Panc1 (cell line): ENCODE results near the gene HMGCS2. TPM values are rescaled to one million over a fixed set of nuclear protein-coding genes. Genes with fewer than 3 reads are reported as not detected.

ENCODE experiments used
- ATAC-seq: fragments of 200-7000 bp; cut with Tn5 transposase; 2 replicates; pipeline ENCODE4 v1.9.1; 2020; ENCODE audit warnings: mild to moderate bottlenecking, moderate library complexity
- BruUV-seq: library from RNA; stranded (reverse); fragments of 400-500 nt; replicated peaks from 2 replicates; lab custom pipeline; 2021; lab: Mats Ljungman, UMichigan
- CTCF ChIA-PET: fragments of 300-600 bp; sonication (Branson Sonifier 250); formaldehyde crosslinking; loops from one replicate; lab custom pipeline; 2022; ENCODE audit warnings: antibody characterized with exemption; lab: Charles Lee
- POLR2A ChIA-PET: fragments of 300-600 bp; sonication (Branson Sonifier 250); formaldehyde crosslinking; loops from one replicate; lab custom pipeline; 2022; ENCODE audit warnings: antibody characterized with exemption; lab: Charles Lee
- DNase-seq: peaks from one replicate; pipeline ENCODE4 v3.0.0-alpha.2; 2010; ENCODE audit warnings: low read depth, low spot score
- H3K27ac ChIP-seq: 2 replicates; pipeline ENCODE4 v1.5.1; 2011; ENCODE audit warnings: mild to moderate bottlenecking, low read length, inconsistent platforms
- H3K27me3 ChIP-seq: fragments of 200-500 bp; sonication (Bioruptor generic); 2 replicates; pipeline ENCODE4 v1.6.0; 2014; ENCODE audit warnings: low read length, inconsistent platforms; ENCODE audit not compliant: control insufficient read depth, insufficient read depth
- H3K36me3 ChIP-seq: fragments of 200-500 bp; sonication (Bioruptor generic); 2 replicates; pipeline ENCODE4 v1.5.1; 2014; ENCODE audit warnings: inconsistent platforms, mild to moderate bottlenecking, low read length, moderate library complexity; ENCODE audit not compliant: control insufficient read depth, insufficient read depth
- H3K4me1 ChIP-seq: 2 replicates; pipeline ENCODE4 v1.5.1; 2011; ENCODE audit warnings: inconsistent platforms, mild to moderate bottlenecking, low read length, moderate library complexity; ENCODE audit not compliant: control insufficient read depth, insufficient read depth
- H3K4me3 ChIP-seq, 2 experiments: 2 replicates each; pipeline ENCODE4 v1.5.1; 2011 to 2012; ENCODE audit warnings: low read depth in 2 of 2, low read length in 2 of 2, mild to moderate bottlenecking in 2 of 2, inconsistent platforms in 1 of 2, moderate library complexity in 1 of 2
- H3K9me3 ChIP-seq: fragments of 200-500 bp; sonication (Bioruptor generic); 2 replicates; pipeline ENCODE4 v1.5.1; 2014; ENCODE audit warnings: low read depth, mild to moderate bottlenecking, inconsistent platforms, low read length, moderate library complexity; ENCODE audit not compliant: control insufficient read depth, insufficient read depth
- POLR2AphosphoS5 ChIP-seq: IDR thresholded peaks from 2 replicates; pipeline ENCODE4 v1.6.1; 2012; ENCODE audit warnings: mild to moderate bottlenecking, low read depth, low read length, moderate library complexity
- SIN3A ChIP-seq: IDR thresholded peaks from 2 replicates; pipeline ENCODE4 v1.6.1; 2012; ENCODE audit warnings: low read depth, mild to moderate bottlenecking, low read length, moderate library complexity, borderline replicate concordance; ENCODE audit not compliant: insufficient read depth
- TCF7L2 ChIP-seq: IDR thresholded peaks from 2 replicates; pipeline ENCODE4 v1.6.1; 2011; ENCODE audit warnings: mild to moderate bottlenecking, low read depth, low read length, inconsistent platforms
- in situ Hi-C: cut with HindIII; loops from 2 replicates; pipeline ENCODE4 v1.10.0; 2016; ENCODE audit warnings: low sequenced_read_pairs, low pct_unique_long_range_greater_than_20kb
- intact Hi-C: fragments of 100-400 bp; cut with micrococcal nuclease; formaldehyde crosslinking; loops from one replicate; pipeline ENCODE4 v1.10.0; 2022; ENCODE audit not compliant: unreplicated experiment
- total RNA-seq: library from RNA; stranded (reverse); gene quantifications from one replicate; pipeline ENCODE4 v1.2.1, GENCODE V29; 2021; ENCODE audit not compliant: unreplicated experiment
- TF ChIP-seq, protein P1 (sequence below), 2 experiments: IDR thresholded peaks; 2 replicates each; pipeline ENCODE4 v1.6.1; 2011 to 2012; ENCODE audit warnings: low read depth in 2 of 2, control low read depth in 1 of 2, low read length in 1 of 2, mild to moderate bottlenecking in 1 of 2, moderate library complexity in 1 of 2; ENCODE audit not compliant: insufficient read depth in 1 of 2
- TF ChIP-seq, protein P2 (sequence below): fragments of 450-650 bp; IDR thresholded peaks from 2 replicates; pipeline ENCODE4 v1.5.1; 2017; ENCODE audit warnings: mild to moderate bottlenecking

The HMGCS2 gene
- total RNA-seq, 1 experiment from 2014 or later: 0.33 TPM

DNA sequence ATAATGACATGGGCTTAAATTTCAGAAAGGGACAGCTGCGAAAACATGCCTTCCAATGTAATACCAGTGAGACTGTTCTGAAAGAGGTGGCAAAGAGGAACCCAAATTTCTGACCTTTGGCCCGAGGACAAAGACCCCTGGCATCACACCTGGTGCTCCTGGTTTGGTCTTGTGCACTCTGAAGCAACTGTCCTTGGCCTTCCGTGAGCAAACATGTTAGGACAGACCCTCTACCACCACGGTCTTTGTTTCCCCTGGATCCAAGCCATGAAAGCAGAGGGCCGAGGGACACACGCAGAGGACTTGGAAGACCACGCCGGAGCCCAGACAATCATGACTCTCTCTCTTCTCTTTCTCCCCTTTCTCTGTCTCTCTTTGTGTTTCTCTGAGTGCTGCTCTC is 36.5 kb upstream of the HMGCS2 start:
- DNase-seq (no peak), ATAC-seq (no peak)
- Histone ChIP-seq H3K4me3 (no peak overlapping the region), H3K27ac (no peak overlapping the region), H3K36me3 (no peaks in the 10 kb centered on the region), H3K9me3 (no peaks in the 10 kb centered on the region), H3K27me3 (peaks cover 24% of the 10 kb centered on the region), H3K4me1 (no peaks in the 10 kb centered on the region)
- intact Hi-C loops: no loop called here
- TF ChIP-seq, protein P1, sequence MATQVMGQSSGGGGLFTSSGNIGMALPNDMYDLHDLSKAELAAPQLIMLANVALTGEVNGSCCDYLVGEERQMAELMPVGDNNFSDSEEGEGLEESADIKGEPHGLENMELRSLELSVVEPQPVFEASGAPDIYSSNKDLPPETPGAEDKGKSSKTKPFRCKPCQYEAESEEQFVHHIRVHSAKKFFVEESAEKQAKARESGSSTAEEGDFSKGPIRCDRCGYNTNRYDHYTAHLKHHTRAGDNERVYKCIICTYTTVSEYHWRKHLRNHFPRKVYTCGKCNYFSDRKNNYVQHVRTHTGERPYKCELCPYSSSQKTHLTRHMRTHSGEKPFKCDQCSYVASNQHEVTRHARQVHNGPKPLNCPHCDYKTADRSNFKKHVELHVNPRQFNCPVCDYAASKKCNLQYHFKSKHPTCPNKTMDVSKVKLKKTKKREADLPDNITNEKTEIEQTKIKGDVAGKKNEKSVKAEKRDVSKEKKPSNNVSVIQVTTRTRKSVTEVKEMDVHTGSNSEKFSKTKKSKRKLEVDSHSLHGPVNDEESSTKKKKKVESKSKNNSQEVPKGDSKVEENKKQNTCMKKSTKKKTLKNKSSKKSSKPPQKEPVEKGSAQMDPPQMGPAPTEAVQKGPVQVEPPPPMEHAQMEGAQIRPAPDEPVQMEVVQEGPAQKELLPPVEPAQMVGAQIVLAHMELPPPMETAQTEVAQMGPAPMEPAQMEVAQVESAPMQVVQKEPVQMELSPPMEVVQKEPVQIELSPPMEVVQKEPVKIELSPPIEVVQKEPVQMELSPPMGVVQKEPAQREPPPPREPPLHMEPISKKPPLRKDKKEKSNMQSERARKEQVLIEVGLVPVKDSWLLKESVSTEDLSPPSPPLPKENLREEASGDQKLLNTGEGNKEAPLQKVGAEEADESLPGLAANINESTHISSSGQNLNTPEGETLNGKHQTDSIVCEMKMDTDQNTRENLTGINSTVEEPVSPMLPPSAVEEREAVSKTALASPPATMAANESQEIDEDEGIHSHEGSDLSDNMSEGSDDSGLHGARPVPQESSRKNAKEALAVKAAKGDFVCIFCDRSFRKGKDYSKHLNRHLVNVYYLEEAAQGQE (IDR thresholded peaks at IDR 0.05; ENCODE audit: insufficient read depth in 1 of 2, low read depth in 2 of 2, low read length in 1 of 2): no peak
- no peak for TF ChIP-seq TCF7L2
- TF ChIP-seq POLR2AphosphoS5: no peak
- TF ChIP-seq, protein P2, sequence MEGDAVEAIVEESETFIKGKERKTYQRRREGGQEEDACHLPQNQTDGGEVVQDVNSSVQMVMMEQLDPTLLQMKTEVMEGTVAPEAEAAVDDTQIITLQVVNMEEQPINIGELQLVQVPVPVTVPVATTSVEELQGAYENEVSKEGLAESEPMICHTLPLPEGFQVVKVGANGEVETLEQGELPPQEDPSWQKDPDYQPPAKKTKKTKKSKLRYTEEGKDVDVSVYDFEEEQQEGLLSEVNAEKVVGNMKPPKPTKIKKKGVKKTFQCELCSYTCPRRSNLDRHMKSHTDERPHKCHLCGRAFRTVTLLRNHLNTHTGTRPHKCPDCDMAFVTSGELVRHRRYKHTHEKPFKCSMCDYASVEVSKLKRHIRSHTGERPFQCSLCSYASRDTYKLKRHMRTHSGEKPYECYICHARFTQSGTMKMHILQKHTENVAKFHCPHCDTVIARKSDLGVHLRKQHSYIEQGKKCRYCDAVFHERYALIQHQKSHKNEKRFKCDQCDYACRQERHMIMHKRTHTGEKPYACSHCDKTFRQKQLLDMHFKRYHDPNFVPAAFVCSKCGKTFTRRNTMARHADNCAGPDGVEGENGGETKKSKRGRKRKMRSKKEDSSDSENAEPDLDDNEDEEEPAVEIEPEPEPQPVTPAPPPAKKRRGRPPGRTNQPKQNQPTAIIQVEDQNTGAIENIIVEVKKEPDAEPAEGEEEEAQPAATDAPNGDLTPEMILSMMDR: no peak
- TF ChIP-seq SIN3A: no peak
- BruUV-seq: no TSS peak
- ChIA-PET POLR2A (no interaction called here), CTCF (no interaction called here)
- in situ Hi-C loops: no loop called here

DNA sequence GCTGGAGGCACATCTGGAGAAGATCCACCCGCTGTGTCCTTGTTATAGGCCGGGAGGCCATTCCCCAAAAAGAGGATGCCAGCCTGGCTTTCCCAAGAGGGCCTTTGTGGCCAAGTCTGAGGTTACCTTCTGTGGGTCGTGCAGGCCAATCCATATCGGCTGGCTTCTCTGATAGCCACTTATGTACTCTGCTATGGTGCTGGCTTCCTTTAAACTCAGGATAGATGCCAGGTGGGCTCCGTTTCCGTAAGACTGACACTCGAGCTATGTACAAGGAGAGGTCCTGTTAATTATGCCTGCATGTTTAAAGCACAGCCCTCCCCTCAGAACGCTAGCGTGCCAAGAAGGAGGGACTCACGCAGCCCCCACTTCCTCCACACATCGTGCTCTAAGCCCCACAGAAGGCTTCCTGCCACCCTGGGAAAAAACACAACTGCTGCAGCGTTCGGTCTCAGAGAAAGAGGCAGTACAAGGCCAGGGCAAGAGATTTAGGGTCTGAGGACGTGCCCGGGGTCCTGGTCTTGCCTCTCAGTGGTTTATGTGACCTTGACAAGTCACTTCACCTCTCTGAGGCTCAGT is 31.0 kb upstream of the HMGCS2 start:
- no peaks in the 10 kb centered on the region for H3K9me3 ChIP-seq
- no peaks in the 10 kb centered on the region for H3K36me3 ChIP-seq
- DNase-seq (no peak), ATAC-seq (no peak)
- intact Hi-C loops: no loop called here
- in situ Hi-C loops: no loop called here
- H3K4me3 ChIP-seq: no peak overlapping the region
- ChIA-PET CTCF (no interaction called here), POLR2A (no interaction called here)
- H3K27me3 ChIP-seq: no peaks in the 10 kb centered on the region
- no TSS peak for BruUV-seq
- H3K27ac ChIP-seq: no peak overlapping the region
- TF ChIP-seq TCF7L2: no peak
- TF ChIP-seq, protein P1 (IDR thresholded peaks at IDR 0.05; ENCODE audit: insufficient read depth in 1 of 2, low read depth in 2 of 2, low read length in 1 of 2): no peak
- TF ChIP-seq SIN3A: no peak
- no peak for TF ChIP-seq POLR2AphosphoS5
- TF ChIP-seq, protein P2: no peak
- no peaks in the 10 kb centered on the region for H3K4me1 ChIP-seq
